A673 (cell line): ENCODE data around the gene SLC26A4.

Experiments
- EZH2 ChIP-seq: fragments of 200-600 bp; sonication (generic); IDR thresholded peaks from 2 replicates; pipeline ENCODE4 v1.6.1; 2017; ENCODE audit warnings: borderline replicate concordance, low read depth, mild to moderate bottlenecking, mixed read lengths, antibody characterized with exemption, low read length; ENCODE audit not compliant: poor library complexity, severe bottlenecking
- TF ChIP-seq, protein P1 (sequence below): fragments of 300-800, 200-600 bp; sonication (generic); conservative IDR thresholded peaks from 2 replicates; pipeline ENCODE4 v1.5.1; 2017; ENCODE audit warnings: low read depth, mild to moderate bottlenecking, antibody characterized with exemption, low read length, moderate library complexity, mixed read lengths

- TF ChIP-seq, protein P1, sequence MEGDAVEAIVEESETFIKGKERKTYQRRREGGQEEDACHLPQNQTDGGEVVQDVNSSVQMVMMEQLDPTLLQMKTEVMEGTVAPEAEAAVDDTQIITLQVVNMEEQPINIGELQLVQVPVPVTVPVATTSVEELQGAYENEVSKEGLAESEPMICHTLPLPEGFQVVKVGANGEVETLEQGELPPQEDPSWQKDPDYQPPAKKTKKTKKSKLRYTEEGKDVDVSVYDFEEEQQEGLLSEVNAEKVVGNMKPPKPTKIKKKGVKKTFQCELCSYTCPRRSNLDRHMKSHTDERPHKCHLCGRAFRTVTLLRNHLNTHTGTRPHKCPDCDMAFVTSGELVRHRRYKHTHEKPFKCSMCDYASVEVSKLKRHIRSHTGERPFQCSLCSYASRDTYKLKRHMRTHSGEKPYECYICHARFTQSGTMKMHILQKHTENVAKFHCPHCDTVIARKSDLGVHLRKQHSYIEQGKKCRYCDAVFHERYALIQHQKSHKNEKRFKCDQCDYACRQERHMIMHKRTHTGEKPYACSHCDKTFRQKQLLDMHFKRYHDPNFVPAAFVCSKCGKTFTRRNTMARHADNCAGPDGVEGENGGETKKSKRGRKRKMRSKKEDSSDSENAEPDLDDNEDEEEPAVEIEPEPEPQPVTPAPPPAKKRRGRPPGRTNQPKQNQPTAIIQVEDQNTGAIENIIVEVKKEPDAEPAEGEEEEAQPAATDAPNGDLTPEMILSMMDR, result peak; percentile 80
- no peak for TF ChIP-seq EZH2
Measured at GRCh38 chr7:107725138-107725740, 64.6 kb downstream of the SLC26A4 start.
